Thyroid gland (tissue), 4 donors: ENCODE data around the gene MRM2.

Experiments used
- POLR2A ChIP-seq, 2 donors: fragments of 450-650 bp; IDR thresholded peaks; one replicate each; pipeline ENCODE4 v1.6.1; 2017; ENCODE audit warnings: antibody characterized with exemption in 2 of 2, mild to moderate bottlenecking in 2 of 2, moderate library complexity in 1 of 2
- TF ChIP-seq, protein P1 (sequence below), 6 experiments: fragments of 200-600 bp in 3 of 6; fragments of 450-650 bp in 3 of 6; sonication (generic) in 3 of 6; IDR thresholded peaks; one replicate each; pipeline ENCODE4 v1.5.1; 2016 to 2019; ENCODE audit warnings: antibody characterized with exemption in 6 of 6, mild to moderate bottlenecking in 2 of 6, inconsistent platforms in 1 of 6, moderate library complexity in 1 of 6

DNA sequence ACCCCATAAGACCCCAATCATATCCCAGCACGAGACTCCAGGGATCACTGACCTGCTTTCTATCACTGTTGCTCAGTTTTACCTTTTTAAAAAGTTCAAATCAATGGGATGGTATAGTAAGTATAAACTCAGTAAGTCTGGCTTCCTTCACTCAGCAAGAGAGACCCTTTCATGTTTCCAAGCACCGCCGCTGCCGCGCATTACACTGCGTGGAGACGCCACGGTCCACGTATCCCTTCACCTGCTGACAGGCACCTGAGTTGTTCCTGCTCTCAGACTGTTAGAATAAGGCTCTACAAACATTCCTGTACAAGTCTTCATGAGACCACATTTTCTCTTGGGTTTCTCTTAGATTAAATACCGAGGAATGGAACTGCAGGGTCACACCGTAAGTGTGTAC, 37.6 kb downstream of the MRM2 start:
- TF ChIP-seq, protein P1, sequence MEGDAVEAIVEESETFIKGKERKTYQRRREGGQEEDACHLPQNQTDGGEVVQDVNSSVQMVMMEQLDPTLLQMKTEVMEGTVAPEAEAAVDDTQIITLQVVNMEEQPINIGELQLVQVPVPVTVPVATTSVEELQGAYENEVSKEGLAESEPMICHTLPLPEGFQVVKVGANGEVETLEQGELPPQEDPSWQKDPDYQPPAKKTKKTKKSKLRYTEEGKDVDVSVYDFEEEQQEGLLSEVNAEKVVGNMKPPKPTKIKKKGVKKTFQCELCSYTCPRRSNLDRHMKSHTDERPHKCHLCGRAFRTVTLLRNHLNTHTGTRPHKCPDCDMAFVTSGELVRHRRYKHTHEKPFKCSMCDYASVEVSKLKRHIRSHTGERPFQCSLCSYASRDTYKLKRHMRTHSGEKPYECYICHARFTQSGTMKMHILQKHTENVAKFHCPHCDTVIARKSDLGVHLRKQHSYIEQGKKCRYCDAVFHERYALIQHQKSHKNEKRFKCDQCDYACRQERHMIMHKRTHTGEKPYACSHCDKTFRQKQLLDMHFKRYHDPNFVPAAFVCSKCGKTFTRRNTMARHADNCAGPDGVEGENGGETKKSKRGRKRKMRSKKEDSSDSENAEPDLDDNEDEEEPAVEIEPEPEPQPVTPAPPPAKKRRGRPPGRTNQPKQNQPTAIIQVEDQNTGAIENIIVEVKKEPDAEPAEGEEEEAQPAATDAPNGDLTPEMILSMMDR (IDR thresholded peaks at IDR 0.05) = no peak
- no peak for TF ChIP-seq POLR2A (IDR thresholded peaks at IDR 0.05)
